Activated naive CD8-positive, alpha-beta T cell treated with anti-CD3 and anti-CD28 coated beads for 36 hours (primary cell): ENCODE measurements around the gene GRM5. TPM values are rescaled to one million over a fixed set of nuclear protein-coding genes. Genes with fewer than 3 reads are reported as not detected.

Experiments
- DNase-seq: peaks from one replicate; pipeline ENCODE4 v3.0.0; 2021
- H3K27ac Mint-ChIP-seq: one replicate; pipeline ENCODE4 v1.8.0; 2022; ENCODE audit warnings: mild to moderate bottlenecking, moderate library complexity, mixed read lengths
- H3K27me3 Mint-ChIP-seq: one replicate; pipeline ENCODE4 v1.8.0; 2022; ENCODE audit warnings: mild to moderate bottlenecking, mixed read lengths
- H3K36me3 Mint-ChIP-seq: one replicate; pipeline ENCODE4 v1.8.0; 2021; ENCODE audit warnings: mild to moderate bottlenecking, mixed read lengths
- H3K4me1 Mint-ChIP-seq: one replicate; pipeline ENCODE4 v1.8.0; 2021; ENCODE audit warnings: mixed read lengths
- H3K4me3 Mint-ChIP-seq: one replicate; pipeline ENCODE4 v1.8.0; 2022; ENCODE audit warnings: mild to moderate bottlenecking, moderate library complexity, mixed read lengths
- H3K9me3 Mint-ChIP-seq: one replicate; pipeline ENCODE4 v1.8.0; 2022; ENCODE audit warnings: mixed read lengths
- total RNA-seq, 2 experiments: library from RNA; stranded (reverse); gene quantifications; one replicate each; pipeline ENCODE4 v1.2.3, GENCODE V29; 2021

Gene GRM5
- total RNA-seq, 2 experiments from 2014 or later: not detected

DNA sequence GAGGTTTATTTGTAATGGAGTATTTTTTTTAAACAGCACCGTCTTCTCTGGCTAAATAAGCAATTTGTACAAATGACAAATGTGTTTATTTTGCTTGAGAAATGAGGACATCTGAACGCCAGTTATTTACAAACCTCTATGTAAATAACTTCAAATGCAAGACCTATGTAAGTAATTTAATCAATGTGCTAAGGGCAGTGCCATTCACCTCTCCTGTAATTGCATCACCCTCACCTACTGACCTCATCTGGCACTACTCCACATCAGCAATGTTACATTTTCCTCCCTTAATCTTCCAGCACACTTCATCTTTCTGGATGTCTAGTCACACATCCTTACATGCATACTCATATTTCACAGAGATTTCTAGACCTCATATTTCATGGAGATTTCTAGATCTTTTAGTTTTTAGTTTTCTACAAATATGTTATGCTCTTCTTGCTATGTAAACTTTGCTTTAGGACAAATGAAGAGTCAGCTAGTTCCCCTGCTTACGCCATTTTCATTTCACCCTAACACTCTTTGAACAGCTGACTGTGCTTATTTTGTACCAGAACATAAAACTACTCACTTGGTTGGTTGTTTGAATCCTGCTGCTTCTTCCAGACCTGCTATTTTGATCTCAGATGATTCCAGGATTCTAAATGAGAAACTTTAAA lies 238.6 kb downstream of the GRM5 start:
- Mint-ChIP-seq H3K27me3 (no peaks in the 10 kb centered on the region), H3K36me3 (no peaks in the 10 kb centered on the region), H3K27ac (no peak overlapping the region), H3K9me3 (no peaks in the 10 kb centered on the region), H3K4me3 (no peak overlapping the region), H3K4me1 (no peaks in the 10 kb centered on the region)
- DNase-seq: no peak

- Mint-ChIP-seq H3K4me3 (no peak overlapping the region), H3K27ac (no peak overlapping the region), H3K27me3 (no peaks in the 10 kb centered on the region), H3K36me3 (no peaks in the 10 kb centered on the region), H3K9me3 (peaks cover 2% of the 10 kb centered on the region), H3K4me1 (no peaks in the 10 kb centered on the region)
- DNase-seq: no peak
Measured at GRCh38 chr11:88819616-88820015, 246.2 kb downstream of the GRM5 start.

- Mint-ChIP-seq H3K4me1 (peaks cover under 1% of the 10 kb centered on the region), H3K36me3 (no peaks in the 10 kb centered on the region), H3K27me3 (no peaks in the 10 kb centered on the region), H3K4me3 (no peak overlapping the region), H3K9me3 (peaks cover 2% of the 10 kb centered on the region), H3K27ac (no peak overlapping the region)
- DNase-seq: no peak
Measured at GRCh38 chr11:88818978-88819377, 246.8 kb downstream of the GRM5 start.

- Mint-ChIP-seq H3K4me3 (no peak overlapping the region), H3K36me3 (no peaks in the 10 kb centered on the region), H3K9me3 (peaks cover 2% of the 10 kb centered on the region), H3K27me3 (no peaks in the 10 kb centered on the region), H3K4me1 (peaks cover 9% of the 10 kb centered on the region), H3K27ac (no peak overlapping the region)
- DNase-seq: no peak
Measured at GRCh38 chr11:88815505-88815904, 250.3 kb downstream of the GRM5 start.

GRCh38 chr11:88814076-88814475 lies 251.7 kb downstream of the GRM5 start:
- no peak overlapping the region for H3K27ac Mint-ChIP-seq
- peaks cover 2% of the 10 kb centered on the region for H3K9me3 Mint-ChIP-seq
- peaks cover 10% of the 10 kb centered on the region for H3K4me1 Mint-ChIP-seq
- DNase-seq: no peak
- H3K4me3 Mint-ChIP-seq: no peak overlapping the region
- H3K27me3 Mint-ChIP-seq: no peaks in the 10 kb centered on the region
- H3K36me3 Mint-ChIP-seq: no peaks in the 10 kb centered on the region

DNA sequence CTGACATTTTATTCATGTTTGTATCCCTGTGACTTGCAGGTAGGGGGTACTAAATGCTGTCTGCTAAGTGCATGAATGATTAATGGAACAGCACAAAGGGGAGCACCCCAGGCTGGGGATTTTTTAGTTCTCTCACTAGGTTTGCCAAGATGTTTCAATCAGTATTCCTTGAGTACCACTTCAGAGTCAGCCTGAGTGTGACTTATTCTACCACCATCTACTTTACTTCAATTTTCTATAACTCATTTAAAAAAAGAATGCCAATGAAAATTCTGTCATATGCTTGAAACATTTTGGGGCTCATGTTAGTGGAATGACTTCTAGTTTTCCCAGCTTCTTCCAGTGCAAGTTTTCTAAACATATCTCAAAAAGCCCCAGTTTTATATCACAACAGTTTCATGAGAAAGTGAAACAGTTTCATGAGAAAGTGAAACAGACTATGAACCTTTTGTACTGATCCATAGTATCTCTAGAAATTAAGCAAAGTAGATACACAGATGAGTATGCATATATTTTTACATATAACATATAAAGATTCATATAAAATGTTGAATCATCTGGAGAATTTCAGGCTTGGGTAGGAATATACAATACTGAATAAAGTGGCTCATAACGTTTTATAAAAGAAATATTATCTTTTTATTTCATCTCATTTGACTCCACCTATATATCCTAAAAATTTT lies 252.4 kb downstream of the GRM5 start:
- no peak for DNase-seq
- H3K4me1 Mint-ChIP-seq: peaks cover 10% of the 10 kb centered on the region
- no peak overlapping the region for H3K4me3 Mint-ChIP-seq
- no peak overlapping the region for H3K27ac Mint-ChIP-seq
- H3K9me3 Mint-ChIP-seq: peaks cover 2% of the 10 kb centered on the region
- no peaks in the 10 kb centered on the region for H3K36me3 Mint-ChIP-seq
- no peaks in the 10 kb centered on the region for H3K27me3 Mint-ChIP-seq

- no peak overlapping the region for H3K27ac Mint-ChIP-seq
- H3K9me3 Mint-ChIP-seq: peaks cover 2% of the 10 kb centered on the region
- H3K4me3 Mint-ChIP-seq: no peak overlapping the region
- no peaks in the 10 kb centered on the region for H3K27me3 Mint-ChIP-seq
- no peak for DNase-seq
- no peaks in the 10 kb centered on the region for H3K36me3 Mint-ChIP-seq
- H3K4me1 Mint-ChIP-seq: peaks cover 10% of the 10 kb centered on the region
Measured at GRCh38 chr11:88810420-88811097, 255.2 kb downstream of the GRM5 start.

GRCh38 chr11:88809126-88809525 lies 256.7 kb downstream of the GRM5 start:
- Mint-ChIP-seq H3K9me3 (no peaks in the 10 kb centered on the region), H3K27me3 (no peaks in the 10 kb centered on the region), H3K36me3 (no peaks in the 10 kb centered on the region), H3K27ac (no peak overlapping the region), H3K4me3 (no peak overlapping the region), H3K4me1 (peaks cover 10% of the 10 kb centered on the region)
- no peak for DNase-seq

DNA sequence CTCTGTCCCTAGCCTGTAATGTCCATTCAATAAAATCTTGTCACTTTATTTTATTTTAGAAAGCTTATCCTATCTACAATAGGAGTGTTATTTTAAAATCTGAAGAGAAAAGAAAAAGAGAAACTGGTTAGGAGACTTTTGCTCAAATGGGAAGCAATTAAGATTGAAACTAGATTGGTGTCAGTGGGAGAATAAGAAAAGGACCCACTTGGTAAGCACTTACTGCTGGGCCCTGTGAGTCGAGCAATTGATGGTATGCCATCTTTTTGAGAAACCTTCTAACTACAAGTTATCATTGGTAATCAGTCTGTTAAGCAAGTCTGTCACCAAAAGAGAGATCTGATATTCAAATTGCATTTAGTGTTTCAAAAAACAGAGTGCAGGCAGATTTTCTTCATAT lies 258.4 kb downstream of the GRM5 start:
- no peaks in the 10 kb centered on the region for H3K9me3 Mint-ChIP-seq
- H3K4me3 Mint-ChIP-seq: no peak overlapping the region
- DNase-seq: no peak
- no peaks in the 10 kb centered on the region for H3K36me3 Mint-ChIP-seq
- H3K27me3 Mint-ChIP-seq: no peaks in the 10 kb centered on the region
- peaks cover 1% of the 10 kb centered on the region for H3K4me1 Mint-ChIP-seq
- no peak overlapping the region for H3K27ac Mint-ChIP-seq

GRCh38 chr11:88806410-88806809 lies 259.4 kb downstream of the GRM5 start:
- Mint-ChIP-seq H3K9me3 (no peaks in the 10 kb centered on the region), H3K4me3 (no peak overlapping the region), H3K36me3 (no peaks in the 10 kb centered on the region), H3K4me1 (peaks cover 8% of the 10 kb centered on the region), H3K27ac (no peak overlapping the region), H3K27me3 (no peaks in the 10 kb centered on the region)
- no peak for DNase-seq

DNA sequence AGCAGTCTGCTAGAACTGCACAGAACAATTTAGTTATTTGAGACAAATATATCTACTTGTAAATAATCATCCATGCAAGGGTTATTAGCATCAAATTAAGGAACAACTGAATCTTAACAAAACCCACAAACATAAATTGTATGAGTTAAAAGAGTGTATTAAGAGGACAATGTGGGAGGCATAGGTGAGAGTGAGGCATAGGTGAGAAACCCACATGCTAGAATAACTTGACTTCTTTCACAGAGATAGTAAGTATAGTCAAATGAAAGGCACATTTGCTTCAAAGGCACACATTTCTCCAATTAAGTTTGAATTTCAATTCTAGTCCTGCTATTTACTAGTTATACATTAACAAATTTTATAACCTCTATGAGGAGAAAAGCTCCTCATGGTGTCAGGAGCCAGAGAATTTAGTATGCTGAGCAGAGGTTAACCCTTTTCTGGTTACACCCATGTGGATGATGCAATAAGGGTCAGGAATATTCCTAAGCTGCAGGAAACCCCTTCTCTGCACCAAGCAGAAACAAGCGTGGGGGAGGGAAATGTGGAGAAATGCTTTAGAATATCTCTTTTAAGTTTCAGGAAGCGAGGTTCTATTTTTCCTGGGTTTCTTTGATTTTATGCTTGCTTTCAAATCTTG lies 264.2 kb downstream of the GRM5 start:
- Mint-ChIP-seq H3K4me1 (peaks cover 7% of the 10 kb centered on the region), H3K4me3 (no peak overlapping the region), H3K27me3 (no peaks in the 10 kb centered on the region), H3K9me3 (no peaks in the 10 kb centered on the region), H3K36me3 (no peaks in the 10 kb centered on the region), H3K27ac (no peak overlapping the region)
- DNase-seq: no peak

DNA sequence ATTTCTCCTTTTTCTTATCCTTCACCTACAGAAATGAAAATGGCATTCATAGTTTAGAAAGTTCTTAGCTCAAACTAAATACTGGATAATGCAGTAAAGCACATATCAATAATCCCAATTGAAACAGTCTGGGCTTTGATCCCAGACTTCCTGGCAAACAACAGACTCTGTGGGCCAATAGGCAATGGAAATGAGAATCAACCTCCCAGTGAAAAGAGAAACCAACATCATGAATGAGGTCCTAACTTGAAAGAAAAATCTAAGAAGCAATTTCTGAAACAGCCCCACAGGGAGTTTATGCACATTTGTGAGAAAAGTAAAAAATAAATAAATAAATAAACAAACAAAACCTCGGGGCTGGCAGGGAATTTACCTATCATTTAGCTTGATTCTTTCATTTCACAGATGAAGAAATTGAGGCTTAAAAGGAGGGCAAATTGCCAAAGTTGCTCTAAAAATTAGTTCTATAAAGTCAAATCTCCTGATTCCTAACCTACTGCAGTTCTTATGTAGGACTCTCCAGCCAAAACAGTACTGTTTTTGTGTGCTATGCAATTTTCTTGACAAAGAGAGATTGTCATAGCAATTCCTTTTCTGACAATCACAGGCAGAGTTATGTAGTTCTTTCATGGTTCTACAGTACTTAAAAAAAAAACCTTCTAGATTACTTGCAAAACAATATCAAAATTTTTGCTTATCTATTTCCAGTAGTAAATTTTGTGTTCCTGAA lies 265.8 kb downstream of the GRM5 start:
- H3K27me3 Mint-ChIP-seq: no peaks in the 10 kb centered on the region
- no peak overlapping the region for H3K4me3 Mint-ChIP-seq
- peaks cover 7% of the 10 kb centered on the region for H3K4me1 Mint-ChIP-seq
- no peak overlapping the region for H3K27ac Mint-ChIP-seq
- H3K9me3 Mint-ChIP-seq: no peaks in the 10 kb centered on the region
- no peak for DNase-seq
- H3K36me3 Mint-ChIP-seq: no peaks in the 10 kb centered on the region

DNA sequence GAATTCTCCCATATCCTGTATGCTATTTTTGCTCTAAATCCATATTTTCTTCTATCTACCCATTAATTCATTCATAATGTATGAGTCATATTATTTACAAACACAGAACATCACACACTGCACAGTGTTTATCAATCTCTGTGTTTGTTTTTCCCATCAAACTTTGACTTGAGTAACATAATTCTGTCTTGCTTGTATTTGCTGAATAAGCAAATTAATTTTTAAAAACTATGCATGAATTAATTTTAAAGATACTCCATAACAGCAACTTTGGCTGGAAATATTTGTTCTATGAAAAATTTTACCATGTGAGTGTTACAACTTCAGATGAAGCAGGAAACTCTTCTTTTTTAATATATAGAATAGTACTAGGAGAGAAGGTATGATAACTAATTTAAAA lies 275.6 kb downstream of the GRM5 start:
- Mint-ChIP-seq H3K9me3 (no peaks in the 10 kb centered on the region), H3K27ac (no peak overlapping the region), H3K4me3 (no peak overlapping the region), H3K4me1 (no peaks in the 10 kb centered on the region), H3K36me3 (no peaks in the 10 kb centered on the region), H3K27me3 (no peaks in the 10 kb centered on the region)
- no peak for DNase-seq

DNA sequence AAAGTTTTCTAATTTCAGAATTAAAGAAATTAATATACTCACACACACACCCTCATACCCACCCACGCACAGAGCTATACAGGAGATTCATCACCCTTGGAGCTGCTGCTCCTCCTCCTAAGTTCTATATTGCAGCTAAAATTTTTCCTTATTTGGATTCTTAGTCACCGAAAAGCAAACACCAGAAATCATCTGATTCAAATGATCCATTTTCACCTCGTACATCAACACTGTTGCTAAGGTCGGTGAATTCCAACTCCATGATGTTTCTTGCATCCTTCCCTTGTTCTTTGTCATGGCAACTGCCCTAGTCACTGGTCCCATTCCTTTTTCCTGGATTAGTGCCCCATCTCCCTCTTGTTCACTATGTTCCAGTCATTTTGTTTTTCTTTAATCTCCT lies 286.2 kb downstream of the GRM5 start:
- H3K27me3 Mint-ChIP-seq: no peaks in the 10 kb centered on the region
- no peak overlapping the region for H3K4me3 Mint-ChIP-seq
- peaks cover 3% of the 10 kb centered on the region for H3K9me3 Mint-ChIP-seq
- no peak overlapping the region for H3K27ac Mint-ChIP-seq
- no peak for DNase-seq
- no peaks in the 10 kb centered on the region for H3K4me1 Mint-ChIP-seq
- H3K36me3 Mint-ChIP-seq: no peaks in the 10 kb centered on the region
